ENCODE results near the gene PLXNA2. TPM values are rescaled to one million over a fixed set of nuclear protein-coding genes. Genes with fewer than 3 reads are reported as not detected.

Gene PLXNA2
- total RNA-seq, 2 experiments from 2014 or later = 0.15 to 0.26 TPM

- CTCF ChIA-PET = interaction anchor here (1.3 to 1.6 kb wide), 3 partner anchors 11 to 359 kb away, joined by 3 to 4 read pairs (median 4); no protein-coding TSS in a partner anchor
- Mint-ChIP-seq H3K4me1 (peaks cover 12% of the 10 kb centered on the region), H3K36me3 (no peaks in the 10 kb centered on the region), H3K4me3 (peak overlapping the region; percentile 38), H3K27me3 (peaks cover 70% of the 10 kb centered on the region), H3K27ac (no peak overlapping the region), H3K9me3 (ENCODE audit: low read depth) (no peaks in the 10 kb centered on the region)
- peak; percentile 13 for ATAC-seq
- no peak for DNase-seq
Measured at GRCh38 chr1:208242941-208243526, 1.1 kb downstream of the PLXNA2 start.

- peaks cover 12% of the 10 kb centered on the region for H3K4me1 Mint-ChIP-seq
- H3K9me3 Mint-ChIP-seq (ENCODE audit: low read depth) = no peaks in the 10 kb centered on the region
- no peak overlapping the region for H3K4me3 Mint-ChIP-seq
- CTCF ChIA-PET = interaction anchor here (1.0 to 2.0 kb wide), 6 partner anchors 10 to 358 kb away, joined by 3 to 6 read pairs (median 4); no protein-coding TSS in a partner anchor
- H3K36me3 Mint-ChIP-seq = no peaks in the 10 kb centered on the region
- DNase-seq = no peak
- ATAC-seq = no peak
- no peak overlapping the region for H3K27ac Mint-ChIP-seq
- H3K27me3 Mint-ChIP-seq = peaks cover 78% of the 10 kb centered on the region
Measured at GRCh38 chr1:208242146-208242545, 2.0 kb downstream of the PLXNA2 start.

GRCh38 chr1:208241512-208241911 is 2.7 kb downstream of the PLXNA2 start:
- DNase-seq (no peak), ATAC-seq (no peak)
- Mint-ChIP-seq H3K27me3 (peaks cover 79% of the 10 kb centered on the region), H3K4me3 (no peak overlapping the region), H3K36me3 (no peaks in the 10 kb centered on the region), H3K4me1 (peaks cover 15% of the 10 kb centered on the region), H3K27ac (no peak overlapping the region), H3K9me3 (ENCODE audit: low read depth) (no peaks in the 10 kb centered on the region)
- CTCF ChIA-PET = interaction anchor here (0.9 to 2.0 kb wide), 7 partner anchors 9 to 356 kb away, joined by 3 to 6 read pairs (median 3); no protein-coding TSS in a partner anchor

- Mint-ChIP-seq H3K27me3 (peaks cover 76% of the 10 kb centered on the region), H3K27ac (no peak overlapping the region), H3K4me1 (peaks cover 22% of the 10 kb centered on the region), H3K9me3 (ENCODE audit: low read depth) (no peaks in the 10 kb centered on the region), H3K36me3 (no peaks in the 10 kb centered on the region), H3K4me3 (no peak overlapping the region)
- ATAC-seq (no peak), DNase-seq (no peak)
- CTCF ChIA-PET = interaction anchor here (0.9 to 4.1 kb wide), 5 partner anchors 15 to 356 kb away, joined by 3 to 18 read pairs (median 5); no protein-coding TSS in a partner anchor
Measured at GRCh38 chr1:208240662-208241355, 3.4 kb downstream of the PLXNA2 start.

- Mint-ChIP-seq H3K9me3 (ENCODE audit: low read depth) (no peaks in the 10 kb centered on the region), H3K4me1 (peaks cover 20% of the 10 kb centered on the region), H3K4me3 (no peak overlapping the region), H3K36me3 (no peaks in the 10 kb centered on the region), H3K27me3 (peaks cover 76% of the 10 kb centered on the region), H3K27ac (no peak overlapping the region)
- no peak for ATAC-seq
- DNase-seq = no peak
- CTCF ChIA-PET = interaction anchor here (0.7 to 4.1 kb wide), 4 partner anchors 15 to 218 kb away, joined by 4 to 18 read pairs (median 5); no protein-coding TSS in a partner anchor
Measured at GRCh38 chr1:208239473-208240381, 4.5 kb downstream of the PLXNA2 start.

GRCh38 chr1:208238710-208239472 is 5.3 kb downstream of the PLXNA2 start:
- DNase-seq = no peak

GRCh38 chr1:208237241-208237640 is 6.9 kb downstream of the PLXNA2 start:
- Mint-ChIP-seq H3K36me3 (no peaks in the 10 kb centered on the region), H3K27ac (no peak overlapping the region), H3K9me3 (ENCODE audit: low read depth) (no peaks in the 10 kb centered on the region), H3K27me3 (peaks cover 71% of the 10 kb centered on the region), H3K4me1 (peaks cover 15% of the 10 kb centered on the region), H3K4me3 (no peak overlapping the region)
- ATAC-seq (no peak), DNase-seq (no peak)
- CTCF ChIA-PET = interaction anchor here (1.2 to 4.1 kb wide), 4 partner anchors 8 to 215 kb away, joined by 3 to 18 read pairs (median 6); partner anchors contain the start of gene PLXNA2

More at GRCh38 chr1:208238710-208239472, 5.3 kb downstream of the PLXNA2 start:
- H3K9me3 Mint-ChIP-seq (ENCODE audit: low read depth) = no peaks in the 10 kb centered on the region
- H3K36me3 Mint-ChIP-seq = no peaks in the 10 kb centered on the region
- CTCF ChIA-PET = interaction anchor here (0.6 to 4.1 kb wide), 5 partner anchors 16 to 217 kb away, joined by 4 to 18 read pairs (median 4); no protein-coding TSS in a partner anchor
- H3K27ac Mint-ChIP-seq = no peak overlapping the region
- ATAC-seq = peak; percentile 42
- peaks cover 17% of the 10 kb centered on the region for H3K4me1 Mint-ChIP-seq
- H3K4me3 Mint-ChIP-seq = no peak overlapping the region
- H3K27me3 Mint-ChIP-seq = peaks cover 71% of the 10 kb centered on the region

- CTCF ChIA-PET = interaction anchor here (0.8 to 4.1 kb wide), 4 partner anchors 9 to 367 kb away, joined by 3 to 18 read pairs (median 6); partner anchors contain the start of gene PLXNA2
- H3K36me3 Mint-ChIP-seq = no peaks in the 10 kb centered on the region
- no peak overlapping the region for H3K27ac Mint-ChIP-seq
- H3K4me3 Mint-ChIP-seq = no peak overlapping the region
- peaks cover 15% of the 10 kb centered on the region for H3K4me1 Mint-ChIP-seq
- peaks cover 68% of the 10 kb centered on the region for H3K27me3 Mint-ChIP-seq
- no peaks in the 10 kb centered on the region for H3K9me3 Mint-ChIP-seq (ENCODE audit: low read depth)
- ATAC-seq = peak; percentile 63
- DNase-seq = no peak
Measured at GRCh38 chr1:208235982-208236761, 8.0 kb downstream of the PLXNA2 start.

- H3K4me3 Mint-ChIP-seq = no peak overlapping the region
- no peak overlapping the region for H3K27ac Mint-ChIP-seq
- CTCF ChIA-PET = interaction anchor here (0.8 to 2.6 kb wide), 3 partner anchors 10 to 149 kb away, joined by 3 to 9 read pairs (median 8); partner anchors contain the start of gene PLXNA2
- ATAC-seq (no peak), DNase-seq (no peak)
- peaks cover 15% of the 10 kb centered on the region for H3K4me1 Mint-ChIP-seq
- H3K9me3 Mint-ChIP-seq (ENCODE audit: low read depth) = no peaks in the 10 kb centered on the region
- H3K27me3 Mint-ChIP-seq = peaks cover 68% of the 10 kb centered on the region
- H3K36me3 Mint-ChIP-seq = no peaks in the 10 kb centered on the region
Measured at GRCh38 chr1:208235356-208235981, 8.7 kb downstream of the PLXNA2 start.

GRCh38 chr1:208234721-208235120 is 9.5 kb downstream of the PLXNA2 start:
- Mint-ChIP-seq H3K27ac (no peak overlapping the region), H3K4me3 (no peak overlapping the region), H3K27me3 (peaks cover 66% of the 10 kb centered on the region), H3K4me1 (peaks cover 15% of the 10 kb centered on the region), H3K36me3 (no peaks in the 10 kb centered on the region), H3K9me3 (ENCODE audit: low read depth) (no peaks in the 10 kb centered on the region)
- CTCF ChIA-PET = interaction anchor here (2.6 kb wide), 1 partner anchor 11 kb away, joined by 8 read pairs; no protein-coding TSS in a partner anchor
- ATAC-seq (no peak), DNase-seq (no peak)

GRCh38 chr1:208233978-208234377 is 10.2 kb downstream of the PLXNA2 start:
- Mint-ChIP-seq H3K4me3 (no peak overlapping the region), H3K9me3 (ENCODE audit: low read depth) (no peaks in the 10 kb centered on the region), H3K27me3 (peaks cover 69% of the 10 kb centered on the region), H3K36me3 (no peaks in the 10 kb centered on the region), H3K4me1 (peaks cover 15% of the 10 kb centered on the region), H3K27ac (no peak overlapping the region)
- ATAC-seq (no peak), DNase-seq (no peak)
- CTCF ChIA-PET = interaction anchor here (2.6 kb wide), 1 partner anchor 11 kb away, joined by 8 read pairs; no protein-coding TSS in a partner anchor
